Karpas-422 (cell line): Measurements from ENCODE around the gene BOC. TPM values are rescaled to one million over a fixed set of nuclear protein-coding genes. Genes with fewer than 3 reads are reported as not detected.

Source experiments
- DNase-seq: peaks from one replicate; pipeline ENCODE4 v3.0.0-alpha.2; 2015
- H2AFZ ChIP-seq: fragments of 200-600 bp; sonication (generic); 2 replicates; pipeline ENCODE4 v1.6.1; 2014; ENCODE audit warnings: antibody characterized with exemption, low read length, mixed read lengths
- H3K27ac ChIP-seq: fragments of 200-600 bp; sonication (generic); 2 replicates; pipeline ENCODE4 v1.5.1; 2014; ENCODE audit warnings: mild to moderate bottlenecking, low read length, moderate library complexity
- H3K27me3 ChIP-seq: fragments of 200-600 bp; sonication (generic); 2 replicates; pipeline ENCODE4 v1.6.1; 2014; ENCODE audit warnings: low read length, mixed read lengths
- H3K36me3 ChIP-seq: fragments of 200-600 bp; sonication (generic); 2 replicates; pipeline ENCODE4 v1.6.1; 2014; ENCODE audit warnings: low read length, mixed read lengths; ENCODE audit not compliant: insufficient read depth
- H3K4me1 ChIP-seq: fragments of 200-600 bp; sonication (generic); 2 replicates; pipeline ENCODE4 v1.6.1; 2014; ENCODE audit warnings: mild to moderate bottlenecking, low read length, mixed read lengths
- H3K4me2 ChIP-seq: fragments of 200-600 bp; sonication (generic); 2 replicates; pipeline ENCODE4 v1.6.1; 2014; ENCODE audit warnings: low read length, low read depth, mild to moderate bottlenecking; ENCODE audit not compliant: poor library complexity, severe bottlenecking
- H3K4me3 ChIP-seq: fragments of 200-600 bp; sonication (generic); 2 replicates; pipeline ENCODE4 v1.5.1; 2014; ENCODE audit warnings: mild to moderate bottlenecking, antibody characterized with exemption, low read length, mixed read lengths
- H3K79me2 ChIP-seq: fragments of 200-600 bp; sonication (generic); 2 replicates; pipeline ENCODE4 v1.6.1; 2014; ENCODE audit warnings: mild to moderate bottlenecking, low read length, mixed read lengths
- H3K9ac ChIP-seq: fragments of 200-600 bp; sonication (generic); 2 replicates; pipeline ENCODE4 v1.6.0; 2014; ENCODE audit warnings: low read length
- H3K9me2 ChIP-seq: fragments of 200-600 bp; sonication (generic), shearing (Covaris generic); replicated peaks from 2 replicates; pipeline ENCODE4 v1.6.0; 2014; ENCODE audit warnings: mild to moderate bottlenecking, low read length, moderate library complexity; ENCODE audit not compliant: insufficient read depth
- H3K9me3 ChIP-seq: fragments of 300-700, 200-600 bp; sonication (generic); 2 replicates; pipeline ENCODE4 v1.6.1; 2014; ENCODE audit warnings: low read length, mixed read lengths
- H4K20me1 ChIP-seq: fragments of 200-600 bp; sonication (generic); 2 replicates; pipeline ENCODE4 v1.6.1; 2014; ENCODE audit warnings: mild to moderate bottlenecking, antibody characterized with exemption, low read length, low read depth; ENCODE audit not compliant: insufficient read depth
- total RNA-seq: library from RNA; depleted of rRNA; stranded (reverse); fragments of >200 nt; shearing (Covaris generic); gene quantifications from 2 replicates; pipeline ENCODE4 v1.2.3, GENCODE V29; 2014; ENCODE audit warnings: low replicate concordance

BOC gene
- total RNA-seq, 1 experiment from 2014 or later, result 0.04 TPM

- Histone ChIP-seq H4K20me1 (no peaks in the 10 kb centered on the region), H3K9me2 (no peaks in the 10 kb centered on the region), H3K27ac (no peak overlapping the region), H3K9ac (no peak overlapping the region), H3K79me2 (no peaks in the 10 kb centered on the region), H3K27me3 (no peaks in the 10 kb centered on the region), H3K36me3 (no peaks in the 10 kb centered on the region), H3K4me2 (no peak overlapping the region), H3K4me3 (no peak overlapping the region), H3K4me1 (no peaks in the 10 kb centered on the region), H2AFZ (no peak overlapping the region), H3K9me3 (no peaks in the 10 kb centered on the region)
- no peak for DNase-seq
These were observed 15.1 kb downstream of the BOC start for GRCh38 chr3:113226491-113226890.

GRCh38 chr3:113227146-113227545 lies 15.8 kb downstream of the BOC start:
- H3K27me3 ChIP-seq, result no peaks in the 10 kb centered on the region
- DNase-seq, result no peak
- H3K27ac ChIP-seq, result no peak overlapping the region
- H3K4me1 ChIP-seq, result no peaks in the 10 kb centered on the region
- H3K9me3 ChIP-seq, result no peaks in the 10 kb centered on the region
- no peaks in the 10 kb centered on the region for H3K79me2 ChIP-seq
- no peak overlapping the region for H3K4me3 ChIP-seq
- no peaks in the 10 kb centered on the region for H4K20me1 ChIP-seq
- H3K36me3 ChIP-seq, result no peaks in the 10 kb centered on the region
- no peak overlapping the region for H3K4me2 ChIP-seq
- no peak overlapping the region for H3K9ac ChIP-seq
- H3K9me2 ChIP-seq, result no peaks in the 10 kb centered on the region
- no peak overlapping the region for H2AFZ ChIP-seq

- H3K4me3 ChIP-seq, result no peak overlapping the region
- no peaks in the 10 kb centered on the region for H3K27me3 ChIP-seq
- no peaks in the 10 kb centered on the region for H3K4me1 ChIP-seq
- no peaks in the 10 kb centered on the region for H3K9me3 ChIP-seq
- H3K36me3 ChIP-seq, result no peaks in the 10 kb centered on the region
- no peak for DNase-seq
- no peak overlapping the region for H2AFZ ChIP-seq
- no peaks in the 10 kb centered on the region for H3K9me2 ChIP-seq
- no peaks in the 10 kb centered on the region for H4K20me1 ChIP-seq
- no peak overlapping the region for H3K4me2 ChIP-seq
- H3K27ac ChIP-seq, result no peak overlapping the region
- no peak overlapping the region for H3K9ac ChIP-seq
- H3K79me2 ChIP-seq, result no peaks in the 10 kb centered on the region
These were observed 17.3 kb downstream of the BOC start for GRCh38 chr3:113228498-113229286.

- no peak for DNase-seq
- H3K79me2 ChIP-seq, result no peaks in the 10 kb centered on the region
- H2AFZ ChIP-seq, result no peak overlapping the region
- H3K9me3 ChIP-seq, result no peaks in the 10 kb centered on the region
- H3K36me3 ChIP-seq, result no peaks in the 10 kb centered on the region
- no peaks in the 10 kb centered on the region for H4K20me1 ChIP-seq
- H3K27ac ChIP-seq, result no peak overlapping the region
- H3K9me2 ChIP-seq, result no peaks in the 10 kb centered on the region
- H3K9ac ChIP-seq, result no peak overlapping the region
- no peak overlapping the region for H3K4me3 ChIP-seq
- no peaks in the 10 kb centered on the region for H3K27me3 ChIP-seq
- no peaks in the 10 kb centered on the region for H3K4me1 ChIP-seq
- no peak overlapping the region for H3K4me2 ChIP-seq
These were observed 20.0 kb downstream of the BOC start for GRCh38 chr3:113231391-113231790.

GRCh38 chr3:113231827-113232253 lies 20.5 kb downstream of the BOC start:
- Histone ChIP-seq H3K4me1 (no peaks in the 10 kb centered on the region), H3K9me3 (no peaks in the 10 kb centered on the region), H4K20me1 (no peaks in the 10 kb centered on the region), H2AFZ (no peak overlapping the region), H3K9me2 (no peaks in the 10 kb centered on the region), H3K4me3 (no peak overlapping the region), H3K27ac (no peak overlapping the region), H3K9ac (no peak overlapping the region), H3K4me2 (no peak overlapping the region), H3K27me3 (no peaks in the 10 kb centered on the region), H3K36me3 (no peaks in the 10 kb centered on the region), H3K79me2 (no peaks in the 10 kb centered on the region)
- no peak for DNase-seq

GRCh38 chr3:113232342-113232741 lies 21.0 kb downstream of the BOC start:
- no peaks in the 10 kb centered on the region for H3K9me3 ChIP-seq
- H3K4me3 ChIP-seq, result no peak overlapping the region
- no peak overlapping the region for H3K27ac ChIP-seq
- no peak overlapping the region for H3K9ac ChIP-seq
- H3K27me3 ChIP-seq, result no peaks in the 10 kb centered on the region
- H3K9me2 ChIP-seq, result no peaks in the 10 kb centered on the region
- H3K4me2 ChIP-seq, result no peak overlapping the region
- no peak overlapping the region for H2AFZ ChIP-seq
- DNase-seq, result no peak
- H3K4me1 ChIP-seq, result no peaks in the 10 kb centered on the region
- no peaks in the 10 kb centered on the region for H4K20me1 ChIP-seq
- H3K79me2 ChIP-seq, result no peaks in the 10 kb centered on the region
- no peaks in the 10 kb centered on the region for H3K36me3 ChIP-seq

- Histone ChIP-seq H3K4me3 (no peak overlapping the region), H3K9me2 (no peaks in the 10 kb centered on the region), H3K27me3 (no peaks in the 10 kb centered on the region), H3K9me3 (no peaks in the 10 kb centered on the region), H3K79me2 (no peaks in the 10 kb centered on the region), H2AFZ (no peak overlapping the region), H3K4me2 (no peak overlapping the region), H3K27ac (no peak overlapping the region), H4K20me1 (no peaks in the 10 kb centered on the region), H3K9ac (no peak overlapping the region), H3K4me1 (no peaks in the 10 kb centered on the region), H3K36me3 (no peaks in the 10 kb centered on the region)
- DNase-seq, result no peak
These were observed 22.1 kb downstream of the BOC start for GRCh38 chr3:113233497-113233896.

- no peak overlapping the region for H3K9ac ChIP-seq
- no peaks in the 10 kb centered on the region for H3K9me3 ChIP-seq
- H3K4me1 ChIP-seq, result no peaks in the 10 kb centered on the region
- no peaks in the 10 kb centered on the region for H3K36me3 ChIP-seq
- no peaks in the 10 kb centered on the region for H3K9me2 ChIP-seq
- H3K79me2 ChIP-seq, result no peaks in the 10 kb centered on the region
- no peak overlapping the region for H2AFZ ChIP-seq
- no peak for DNase-seq
- H3K27ac ChIP-seq, result no peak overlapping the region
- H4K20me1 ChIP-seq, result no peaks in the 10 kb centered on the region
- H3K4me3 ChIP-seq, result no peak overlapping the region
- H3K27me3 ChIP-seq, result no peaks in the 10 kb centered on the region
- H3K4me2 ChIP-seq, result no peak overlapping the region
These were observed 22.7 kb downstream of the BOC start for GRCh38 chr3:113234028-113234427.
